ENCODE results near the gene RRN3. TPM values are rescaled to one million over a fixed set of nuclear protein-coding genes. Genes with fewer than 3 reads are reported as not detected.
"Not testable (repeated sequence)": the region's sequence is repeated elsewhere in the genome, so short reads cannot be mapped to it uniquely, and the experiment has no call there.

The RRN3 gene
- total RNA-seq, 5 donors from 2014 or later (not counting 1 experiment from before 2014, with no cell fraction given), result 26.5 to 38.0 (median 37.3) TPM

GRCh38 chr16:15130943-15131700, 37.0 kb upstream of the RRN3 start:
- H3K27me3 ChIP-seq (replicated peaks in 1 of 2; ENCODE audit: control insufficient read depth in 2 of 2, extremely low read depth in 1 of 2, insufficient read depth in 2 of 2, low read length in 1 of 2); H3K27ac ChIP-seq (ENCODE audit: low read length); POLR2A ChIA-PET; H3K27me3 Mint-ChIP-seq; CTCF ChIA-PET; H3K9me3 ChIP-seq; H3K4me1 ChIP-seq (ENCODE audit: control insufficient read depth in 1 of 2, extremely low read depth in 1 of 2, insufficient read depth in 2 of 2, low read length in 2 of 2); H3K36me3 Mint-ChIP-seq; H3K4me3 Mint-ChIP-seq; H3K36me3 ChIP-seq (ENCODE audit: control insufficient read depth in 2 of 2, extremely low read depth in 1 of 2, insufficient read depth in 1 of 2, low read length in 1 of 2); DNase-seq; H3K4me3 ChIP-seq (ENCODE audit: control insufficient read depth in 1 of 2, extremely low read depth in 1 of 2, low read length in 1 of 2); H3K9me3 Mint-ChIP-seq; ATAC-seq (replicated peaks in 1 of 4); H3K27ac Mint-ChIP-seq; H3K4me1 Mint-ChIP-seq: not testable (repeated sequence)
- 98% methylated on average over 9 of the region's 51 CpGs for WGBS (ENCODE audit: insufficient coverage)

DNA sequence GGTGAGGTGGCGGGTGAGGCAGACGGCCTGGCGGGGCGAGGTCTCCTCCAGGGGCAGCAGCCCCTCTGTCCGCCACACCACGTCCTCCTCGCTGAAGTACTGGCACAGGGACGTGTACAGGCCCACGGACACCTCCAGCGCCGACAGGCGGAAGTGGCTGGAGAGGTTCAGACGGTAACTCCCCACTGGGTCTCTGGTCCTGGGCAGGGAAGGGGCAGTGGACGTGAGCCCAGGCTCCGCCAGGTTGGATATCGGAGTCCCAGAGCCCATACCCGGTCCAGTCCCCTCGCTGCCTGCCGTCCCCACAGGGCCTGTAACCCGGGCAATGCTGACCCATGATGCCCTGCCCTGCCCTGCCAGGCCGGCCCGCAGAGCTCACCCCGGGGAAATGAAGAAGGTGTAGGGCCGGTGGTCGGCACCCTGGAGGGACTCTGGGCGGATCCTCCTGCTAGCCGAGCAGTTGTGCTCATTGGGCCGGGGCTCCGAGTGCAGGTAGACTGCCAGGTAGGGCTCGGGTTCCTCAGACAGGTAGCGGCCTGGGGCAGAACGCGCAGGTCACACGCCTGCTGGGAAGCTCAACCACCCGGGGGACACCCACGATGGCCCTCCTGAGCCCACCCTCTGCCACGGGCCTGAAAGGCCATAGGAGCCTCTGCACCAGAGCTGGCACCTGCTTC, 36.3 kb upstream of the RRN3 start:
- H3K36me3 ChIP-seq (ENCODE audit: control insufficient read depth in 2 of 2, extremely low read depth in 1 of 2, insufficient read depth in 1 of 2, low read length in 1 of 2); H3K9me3 ChIP-seq; ATAC-seq (replicated peaks in 1 of 4); H3K9me3 Mint-ChIP-seq; H3K27me3 ChIP-seq (replicated peaks in 1 of 2; ENCODE audit: control insufficient read depth in 2 of 2, extremely low read depth in 1 of 2, insufficient read depth in 2 of 2, low read length in 1 of 2); H3K27ac Mint-ChIP-seq; DNase-seq; H3K27me3 Mint-ChIP-seq; H3K4me3 ChIP-seq (ENCODE audit: control insufficient read depth in 1 of 2, extremely low read depth in 1 of 2, low read length in 1 of 2); CTCF ChIA-PET; POLR2A ChIA-PET; H3K4me3 Mint-ChIP-seq; H3K4me1 ChIP-seq (ENCODE audit: control insufficient read depth in 1 of 2, extremely low read depth in 1 of 2, insufficient read depth in 2 of 2, low read length in 2 of 2); H3K36me3 Mint-ChIP-seq; H3K4me1 Mint-ChIP-seq; H3K27ac ChIP-seq (ENCODE audit: low read length): not testable (repeated sequence)
- WGBS (ENCODE audit: insufficient coverage), result 97% methylated on average over 11 of the region's 37 CpGs

- H3K9me3 Mint-ChIP-seq; H3K4me1 ChIP-seq (ENCODE audit: control insufficient read depth in 1 of 2, extremely low read depth in 1 of 2, insufficient read depth in 2 of 2, low read length in 2 of 2); H3K27me3 ChIP-seq (replicated peaks in 1 of 2; ENCODE audit: control insufficient read depth in 2 of 2, extremely low read depth in 1 of 2, insufficient read depth in 2 of 2, low read length in 1 of 2); H3K36me3 ChIP-seq (ENCODE audit: control insufficient read depth in 2 of 2, extremely low read depth in 1 of 2, insufficient read depth in 1 of 2, low read length in 1 of 2); H3K36me3 Mint-ChIP-seq; H3K27ac ChIP-seq (ENCODE audit: low read length); H3K27ac Mint-ChIP-seq; H3K4me1 Mint-ChIP-seq; H3K4me3 Mint-ChIP-seq; DNase-seq; H3K9me3 ChIP-seq; CTCF ChIA-PET; H3K4me3 ChIP-seq (ENCODE audit: control insufficient read depth in 1 of 2, extremely low read depth in 1 of 2, low read length in 1 of 2); POLR2A ChIA-PET; H3K27me3 Mint-ChIP-seq; ATAC-seq (replicated peaks in 1 of 4): not testable (repeated sequence)
- no CpG with 5 or more reads among the region's 48 CpGs for WGBS (ENCODE audit: insufficient coverage)
These were observed 33.8 kb upstream of the RRN3 start for GRCh38 chr16:15127641-15128425.

- H3K36me3 Mint-ChIP-seq; H3K36me3 ChIP-seq (ENCODE audit: control insufficient read depth in 2 of 2, extremely low read depth in 1 of 2, insufficient read depth in 1 of 2, low read length in 1 of 2); POLR2A ChIA-PET; H3K4me1 ChIP-seq (ENCODE audit: control insufficient read depth in 1 of 2, extremely low read depth in 1 of 2, insufficient read depth in 2 of 2, low read length in 2 of 2); H3K9me3 ChIP-seq; H3K4me3 ChIP-seq (ENCODE audit: control insufficient read depth in 1 of 2, extremely low read depth in 1 of 2, low read length in 1 of 2); H3K27ac ChIP-seq (ENCODE audit: low read length); H3K27me3 Mint-ChIP-seq; H3K4me3 Mint-ChIP-seq; H3K27ac Mint-ChIP-seq; H3K4me1 Mint-ChIP-seq; DNase-seq; H3K9me3 Mint-ChIP-seq; ATAC-seq (replicated peaks in 1 of 4); CTCF ChIA-PET; H3K27me3 ChIP-seq (replicated peaks in 1 of 2; ENCODE audit: control insufficient read depth in 2 of 2, extremely low read depth in 1 of 2, insufficient read depth in 2 of 2, low read length in 1 of 2): not testable (repeated sequence)
- 100% methylated on average over 1 of the region's 5 CpGs for WGBS (ENCODE audit: insufficient coverage)
These were observed 6.4 kb upstream of the RRN3 start for GRCh38 chr16:15100372-15100987.

DNA sequence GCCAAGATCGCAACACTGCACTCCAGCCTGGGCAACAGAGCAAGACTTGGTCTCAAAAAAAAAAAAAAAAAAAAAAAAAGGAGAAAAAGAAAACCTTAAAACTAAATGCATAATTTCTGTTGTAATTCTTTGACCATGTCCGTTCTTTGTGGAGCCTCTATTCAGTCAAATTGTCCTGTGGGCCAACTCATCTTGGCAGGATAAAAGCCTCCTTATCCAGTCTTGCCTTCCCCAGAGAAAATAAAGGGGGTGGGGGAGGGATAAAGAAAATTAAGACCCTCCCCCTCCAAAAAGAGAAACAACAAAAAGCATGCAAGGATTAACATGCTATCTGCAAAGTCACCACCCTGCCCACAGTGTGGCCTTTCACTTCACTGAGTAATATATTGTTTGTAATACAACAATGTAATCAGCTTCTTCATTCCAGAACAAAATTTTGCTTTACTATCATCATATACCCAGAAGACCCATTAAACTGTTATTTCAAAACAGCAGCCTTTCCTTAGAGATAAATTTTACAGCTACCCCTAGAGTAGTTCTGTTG, 5.4 kb upstream of the RRN3 start:
- H3K27me3 Mint-ChIP-seq; H3K27ac Mint-ChIP-seq; CTCF ChIA-PET; H3K27ac ChIP-seq (ENCODE audit: low read length); H3K4me1 ChIP-seq (ENCODE audit: control insufficient read depth in 1 of 2, extremely low read depth in 1 of 2, insufficient read depth in 2 of 2, low read length in 2 of 2); H3K36me3 ChIP-seq (ENCODE audit: control insufficient read depth in 2 of 2, extremely low read depth in 1 of 2, insufficient read depth in 1 of 2, low read length in 1 of 2); H3K4me3 Mint-ChIP-seq; DNase-seq; H3K4me3 ChIP-seq (ENCODE audit: control insufficient read depth in 1 of 2, extremely low read depth in 1 of 2, low read length in 1 of 2); H3K27me3 ChIP-seq (replicated peaks in 1 of 2; ENCODE audit: control insufficient read depth in 2 of 2, extremely low read depth in 1 of 2, insufficient read depth in 2 of 2, low read length in 1 of 2); H3K9me3 ChIP-seq; H3K4me1 Mint-ChIP-seq; H3K36me3 Mint-ChIP-seq; H3K9me3 Mint-ChIP-seq; ATAC-seq (replicated peaks in 1 of 4): not testable (repeated sequence)
- WGBS (ENCODE audit: insufficient coverage), result no CpG with 5 or more reads among the region's 2 CpGs
- POLR2A ChIA-PET, result interaction anchor here in 1 of 2 donors (0.6 kb wide), 1 partner anchor 120 kb away, joined by 3 read pairs; no protein-coding TSS in a partner anchor

- H3K27me3 Mint-ChIP-seq; H3K27me3 ChIP-seq (replicated peaks in 1 of 2; ENCODE audit: control insufficient read depth in 2 of 2, extremely low read depth in 1 of 2, insufficient read depth in 2 of 2, low read length in 1 of 2); ATAC-seq (replicated peaks in 1 of 4); POLR2A ChIA-PET; H3K36me3 Mint-ChIP-seq; H3K36me3 ChIP-seq (ENCODE audit: control insufficient read depth in 2 of 2, extremely low read depth in 1 of 2, insufficient read depth in 1 of 2, low read length in 1 of 2); H3K9me3 ChIP-seq; H3K27ac ChIP-seq (ENCODE audit: low read length); H3K27ac Mint-ChIP-seq; H3K4me3 ChIP-seq (ENCODE audit: control insufficient read depth in 1 of 2, extremely low read depth in 1 of 2, low read length in 1 of 2); DNase-seq; CTCF ChIA-PET; H3K9me3 Mint-ChIP-seq: not testable (repeated sequence)
- Mint-ChIP-seq H3K4me1 (peaks cover 23 to 26% (median 25%) of the 10 kb centered on the region in 3 donors), H3K4me3 (peak overlapping the region in 1 of 3 donors; percentile 17)
- no CpG with 5 or more reads among the region's 9 CpGs for WGBS (ENCODE audit: insufficient coverage)
- peaks cover 0 to 13% of the 10 kb centered on the region in 2 experiments for H3K4me1 ChIP-seq (ENCODE audit: control insufficient read depth in 1 of 2, extremely low read depth in 1 of 2, insufficient read depth in 2 of 2, low read length in 2 of 2)
These were observed 2.5 kb upstream of the RRN3 start for GRCh38 chr16:15096583-15096972.
